HFF-Myc (cell line): ENCODE results near the gene BPIFB4.

Source experiments
- DNase-seq: peaks from one replicate; pipeline ENCODE4 v3.0.0-alpha.2; 2011; ENCODE audit warnings: low read depth; ENCODE audit errors: extremely low read depth
- H3K4me3 ChIP-seq: replicated peaks from 2 replicates; pipeline ENCODE4 v1.5.1; 2011; ENCODE audit warnings: low read depth, mild to moderate bottlenecking, control low read depth, low read length
- TF ChIP-seq, protein P1 (sequence below): IDR thresholded peaks from 2 replicates; pipeline ENCODE4 v1.5.1; 2012; ENCODE audit warnings: mild to moderate bottlenecking, low read depth, low read length, control low read depth; ENCODE audit errors: missing control alignments

The BPIFB4 gene

DNA sequence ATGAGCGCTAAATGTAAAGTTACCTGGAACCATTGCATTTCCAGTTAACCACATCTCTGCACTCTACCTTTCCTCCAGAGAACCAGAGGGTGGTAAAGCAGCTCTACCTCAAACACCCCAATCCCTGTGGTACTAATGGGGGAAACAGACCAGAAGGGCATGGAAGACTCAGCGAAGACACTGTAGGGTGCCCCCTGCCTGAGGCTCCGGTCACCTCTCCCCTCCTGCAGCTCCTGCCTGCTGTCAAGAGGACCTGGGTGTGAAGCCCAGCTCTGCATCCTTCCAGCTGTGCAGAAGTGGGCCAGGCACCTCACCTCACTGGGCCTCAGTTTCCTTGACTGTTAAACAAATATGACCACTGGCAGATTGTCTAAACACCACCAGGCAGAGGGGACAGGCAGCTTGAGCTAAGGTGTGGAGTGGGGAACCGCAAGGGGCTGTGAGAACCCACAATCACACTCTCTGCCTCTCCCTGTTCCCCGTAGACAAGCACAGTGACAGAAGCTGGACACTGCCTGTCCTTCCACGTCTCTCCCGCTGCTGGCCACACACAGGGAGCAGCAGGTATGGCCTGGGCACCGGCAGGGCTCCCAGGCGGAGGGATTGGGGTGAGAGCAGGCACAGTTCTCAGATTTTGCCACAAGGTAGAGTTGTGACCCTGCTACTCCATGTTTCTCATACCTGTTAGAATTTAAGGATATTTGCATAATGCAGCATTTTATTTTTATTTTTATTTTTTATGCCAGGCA lies 79.4 kb downstream of the BPIFB4 start:
- H3K4me3 ChIP-seq, result no peak overlapping the region
- DNase-seq, result no peak
- TF ChIP-seq, protein P1, sequence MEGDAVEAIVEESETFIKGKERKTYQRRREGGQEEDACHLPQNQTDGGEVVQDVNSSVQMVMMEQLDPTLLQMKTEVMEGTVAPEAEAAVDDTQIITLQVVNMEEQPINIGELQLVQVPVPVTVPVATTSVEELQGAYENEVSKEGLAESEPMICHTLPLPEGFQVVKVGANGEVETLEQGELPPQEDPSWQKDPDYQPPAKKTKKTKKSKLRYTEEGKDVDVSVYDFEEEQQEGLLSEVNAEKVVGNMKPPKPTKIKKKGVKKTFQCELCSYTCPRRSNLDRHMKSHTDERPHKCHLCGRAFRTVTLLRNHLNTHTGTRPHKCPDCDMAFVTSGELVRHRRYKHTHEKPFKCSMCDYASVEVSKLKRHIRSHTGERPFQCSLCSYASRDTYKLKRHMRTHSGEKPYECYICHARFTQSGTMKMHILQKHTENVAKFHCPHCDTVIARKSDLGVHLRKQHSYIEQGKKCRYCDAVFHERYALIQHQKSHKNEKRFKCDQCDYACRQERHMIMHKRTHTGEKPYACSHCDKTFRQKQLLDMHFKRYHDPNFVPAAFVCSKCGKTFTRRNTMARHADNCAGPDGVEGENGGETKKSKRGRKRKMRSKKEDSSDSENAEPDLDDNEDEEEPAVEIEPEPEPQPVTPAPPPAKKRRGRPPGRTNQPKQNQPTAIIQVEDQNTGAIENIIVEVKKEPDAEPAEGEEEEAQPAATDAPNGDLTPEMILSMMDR, result no peak

DNA sequence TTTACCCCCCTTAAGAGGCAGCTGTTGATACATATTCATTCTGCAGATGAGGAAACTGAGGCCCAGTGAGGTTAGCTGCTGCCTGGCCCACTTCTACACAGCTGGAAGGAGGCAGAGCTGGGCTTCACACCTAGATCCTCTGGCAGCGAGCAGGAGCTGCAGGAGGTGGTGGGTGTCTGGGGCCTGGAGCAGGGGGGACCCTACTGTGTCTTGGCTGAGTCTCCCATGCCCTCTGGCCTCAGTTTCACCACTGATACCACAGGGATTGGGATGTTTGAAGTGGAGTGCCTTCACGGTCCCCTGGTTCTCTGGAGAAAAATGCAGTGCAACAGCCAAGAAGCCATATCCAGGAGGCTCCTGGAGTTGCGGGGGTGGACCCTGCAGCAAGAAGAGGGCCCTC lies 80.3 kb downstream of the BPIFB4 start:
- no peak for DNase-seq
- TF ChIP-seq, protein P1, result no peak

DNA sequence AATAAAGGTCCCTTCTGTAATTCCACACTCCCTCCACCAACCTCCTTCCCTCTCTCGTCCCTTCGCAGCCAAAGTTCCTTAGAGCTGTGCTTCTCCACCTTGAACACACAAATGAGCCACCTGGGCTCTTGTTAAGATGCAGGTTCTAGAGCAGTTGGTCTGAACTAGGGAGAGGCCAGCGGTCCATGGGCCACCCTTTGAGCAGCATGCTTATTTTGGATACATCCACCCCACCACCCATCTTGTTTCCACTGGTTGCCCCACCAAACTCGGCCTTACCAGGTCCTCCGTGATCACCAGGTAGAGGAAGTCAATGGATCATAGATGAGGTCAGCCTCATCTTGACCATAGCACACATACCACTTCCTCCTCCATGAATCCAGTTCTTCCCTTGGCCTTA lies 81.2 kb downstream of the BPIFB4 start:
- H3K4me3 ChIP-seq, result no peak overlapping the region
- no peak for DNase-seq
- TF ChIP-seq, protein P1, result no peak

More for the DNA sequence above, 80.3 kb downstream of the BPIFB4 start:
- H3K4me3 ChIP-seq, result no peak overlapping the region
